GM12878 (cell line): ENCODE data around the gene KRT75.

Experiments
- ASH2L ChIP-seq: fragments of 300-600, 200-600 bp; sonication (generic); IDR thresholded peaks from 2 replicates; pipeline ENCODE4 v1.6.1; 2017; ENCODE audit warnings: low read depth, mild to moderate bottlenecking, borderline replicate concordance
- BMI1 ChIP-seq: fragments of 450-650 bp; IDR thresholded peaks from 2 replicates; pipeline ENCODE4 v1.6.1; 2016; ENCODE audit warnings: mild to moderate bottlenecking, moderate library complexity, borderline replicate concordance
- CREB1 ChIP-seq: IDR thresholded peaks from 2 replicates; pipeline ENCODE4 v1.6.1; 2012; ENCODE audit warnings: low read depth, mild to moderate bottlenecking, inconsistent platforms
- CTCF ChIP-seq, 3 experiments: IDR thresholded peaks in 2 of 3; conservative IDR thresholded peaks in 1 of 3; 2 replicates each; pipeline ENCODE4 v1.5.1; 2011; ENCODE audit warnings: low read depth in 3 of 3, low read length in 3 of 3, mild to moderate bottlenecking in 3 of 3, control low read depth in 2 of 3, moderate library complexity in 2 of 3, inconsistent platforms in 1 of 3, mixed read lengths in 1 of 3; ENCODE audit not compliant: control insufficient read depth in 2 of 3, insufficient read depth in 1 of 3; ENCODE audit errors: extremely low read depth in 1 of 3
- FOXK2 ChIP-seq: fragments of 450-650 bp; IDR thresholded peaks from 2 replicates; pipeline ENCODE4 v1.6.1; 2017; ENCODE audit warnings: mild to moderate bottlenecking, moderate library complexity
- POLR2A ChIP-seq: IDR thresholded peaks from 2 replicates; pipeline ENCODE4 v1.6.1; 2011; ENCODE audit warnings: low read depth, mild to moderate bottlenecking, low read length
- SIN3A ChIP-seq: IDR thresholded peaks from 2 replicates; pipeline ENCODE4 v1.6.1; 2012; ENCODE audit warnings: low read depth, low read length, improper control_type of control experiment
- TCF7 ChIP-seq: IDR thresholded peaks from 2 replicates; pipeline ENCODE4 v1.6.1; 2014; ENCODE audit warnings: antibody characterized with exemption, borderline replicate concordance
- USF1 ChIP-seq: IDR thresholded peaks from 2 replicates; pipeline ENCODE4 v1.6.1; 2011; ENCODE audit warnings: borderline replicate concordance, low read depth, mild to moderate bottlenecking, moderate library complexity, mixed read lengths, low read length; ENCODE audit not compliant: insufficient read depth; ENCODE audit errors: extremely low read length

GRCh38 chr12:52446367-52447045 is 12.3 kb upstream of the KRT75 start:
- TF ChIP-seq CTCF (IDR thresholded peaks at IDR 0.05 in 2 of 3, conservative IDR thresholded peaks at IDR 0.05 in 1 of 3; ENCODE audit: control insufficient read depth in 2 of 3, extremely low read depth in 1 of 3, insufficient read depth in 1 of 3, low read depth in 3 of 3, low read length in 3 of 3) (no peak), USF1 (no peak), TCF7 (no peak), CREB1 (no peak), FOXK2 (no peak), BMI1 (no peak), SIN3A (no peak), POLR2A (no peak), ASH2L (no peak)
